ENCODE measurements around the gene SUPT3H. TPM values are rescaled to one million over a fixed set of nuclear protein-coding genes. Genes with fewer than 3 reads are reported as not detected.

The SUPT3H gene
- total and polyA plus RNA-seq, 12 donors, result 2.1 to 6.2 (median 3.5) TPM

GRCh38 chr6:44931385-44931784 lies 446.3 kb downstream of the SUPT3H start:
- Histone ChIP-seq H3K27me3 (no peaks in the 10 kb centered on the region), H3K9me3 (no peaks in the 10 kb centered on the region), H3K4me3 (no peak overlapping the region), H3K4me1 (no peaks in the 10 kb centered on the region), H3K36me3 (no peaks in the 10 kb centered on the region), H3K27ac (peak overlapping the region in 1 of 10 donors; percentile 37)
- no peak for ATAC-seq
- DNase-seq, result no peak
- intact Hi-C loops (cut with DNase I), result no loop called here
- TF ChIP-seq, protein P1, sequence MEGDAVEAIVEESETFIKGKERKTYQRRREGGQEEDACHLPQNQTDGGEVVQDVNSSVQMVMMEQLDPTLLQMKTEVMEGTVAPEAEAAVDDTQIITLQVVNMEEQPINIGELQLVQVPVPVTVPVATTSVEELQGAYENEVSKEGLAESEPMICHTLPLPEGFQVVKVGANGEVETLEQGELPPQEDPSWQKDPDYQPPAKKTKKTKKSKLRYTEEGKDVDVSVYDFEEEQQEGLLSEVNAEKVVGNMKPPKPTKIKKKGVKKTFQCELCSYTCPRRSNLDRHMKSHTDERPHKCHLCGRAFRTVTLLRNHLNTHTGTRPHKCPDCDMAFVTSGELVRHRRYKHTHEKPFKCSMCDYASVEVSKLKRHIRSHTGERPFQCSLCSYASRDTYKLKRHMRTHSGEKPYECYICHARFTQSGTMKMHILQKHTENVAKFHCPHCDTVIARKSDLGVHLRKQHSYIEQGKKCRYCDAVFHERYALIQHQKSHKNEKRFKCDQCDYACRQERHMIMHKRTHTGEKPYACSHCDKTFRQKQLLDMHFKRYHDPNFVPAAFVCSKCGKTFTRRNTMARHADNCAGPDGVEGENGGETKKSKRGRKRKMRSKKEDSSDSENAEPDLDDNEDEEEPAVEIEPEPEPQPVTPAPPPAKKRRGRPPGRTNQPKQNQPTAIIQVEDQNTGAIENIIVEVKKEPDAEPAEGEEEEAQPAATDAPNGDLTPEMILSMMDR (IDR thresholded peaks at IDR 0.05), result no peak

DNA sequence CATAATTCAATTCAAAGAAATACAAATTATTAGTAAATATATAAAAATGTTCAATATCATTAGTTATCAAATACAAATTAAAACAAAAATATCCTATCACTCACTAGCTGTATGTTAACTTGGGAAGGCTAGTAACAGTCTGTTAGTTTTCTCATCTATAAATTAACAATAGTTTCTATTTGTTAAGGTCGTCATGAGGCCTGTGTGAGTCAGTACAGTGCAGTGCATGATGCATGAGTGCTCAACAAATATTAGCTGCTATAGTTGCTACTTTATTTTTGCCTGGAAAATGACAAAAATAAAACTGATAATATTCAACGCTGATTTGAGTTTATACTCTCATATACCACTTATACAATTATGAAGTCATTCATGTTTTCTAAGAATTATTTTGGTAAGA lies 451.2 kb downstream of the SUPT3H start:
- Histone ChIP-seq H3K27ac (no peak overlapping the region), H3K36me3 (no peaks in the 10 kb centered on the region), H3K9me3 (no peaks in the 10 kb centered on the region), H3K4me3 (no peak overlapping the region), H3K27me3 (no peaks in the 10 kb centered on the region), H3K4me1 (peaks cover 0 to 9% (median 0%) of the 10 kb centered on the region in 9 donors)
- DNase-seq, result no peak
- TF ChIP-seq, protein P1 (IDR thresholded peaks at IDR 0.05), result no peak
- intact Hi-C loops (cut with DNase I), result no loop called here
- WGBS, 2 donors, result 78 to 85% methylated on average over 2 of the region's 2 CpGs
- ATAC-seq, result no peak

DNA sequence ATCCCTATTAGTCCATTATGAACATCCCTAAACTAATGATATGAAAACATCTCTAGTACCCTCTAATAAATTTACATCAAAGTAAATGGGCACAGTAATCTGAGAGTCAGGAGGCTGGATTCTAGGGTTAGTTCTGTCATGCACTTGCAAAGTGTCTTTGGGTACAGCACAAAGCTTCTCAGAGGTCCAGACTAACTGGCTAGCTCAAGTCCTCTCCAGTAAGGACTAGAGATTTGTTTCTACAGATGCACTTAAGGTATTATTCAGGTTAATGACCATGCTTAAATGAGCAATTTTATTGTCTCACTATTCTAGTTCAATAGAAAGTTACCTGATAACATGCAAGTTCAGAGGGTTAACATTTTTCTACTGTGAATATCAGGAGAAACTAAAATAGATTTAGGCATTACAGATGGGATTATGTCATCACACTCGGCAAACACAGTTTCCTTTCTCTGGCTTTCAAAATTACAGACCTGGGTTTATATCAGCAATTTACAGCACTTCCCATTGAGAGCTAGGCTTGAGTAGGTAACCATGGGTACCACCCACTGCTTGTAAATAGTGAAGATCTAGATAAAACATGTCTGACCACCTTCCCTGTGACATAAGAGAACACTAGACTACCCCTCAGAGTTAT lies 452.5 kb downstream of the SUPT3H start:
- intact Hi-C loops (cut with DNase I), result no loop called here
- peak in 1 of 8 donors; percentile 12 for ATAC-seq
- Histone ChIP-seq H3K4me3 (no peak overlapping the region), H3K9me3 (no peaks in the 10 kb centered on the region), H3K27ac (peak overlapping the region in 1 of 10 donors; percentile 11), H3K27me3 (no peaks in the 10 kb centered on the region), H3K36me3 (no peaks in the 10 kb centered on the region), H3K4me1 (peaks cover 0 to 20% (median 0%) of the 10 kb centered on the region in 9 donors)
- 7 to 9% methylated on average over 1 of the region's 1 CpG for WGBS, 2 donors
- TF ChIP-seq, protein P1 (IDR thresholded peaks at IDR 0.05), result no peak
- DNase-seq, result no peak

GRCh38 chr6:44923444-44923843 lies 454.3 kb downstream of the SUPT3H start:
- DNase-seq, result no peak
- intact Hi-C loops (cut with DNase I), result no loop called here
- H3K4me3 ChIP-seq, result no peak overlapping the region
- peaks cover 0 to 21% (median 0%) of the 10 kb centered on the region in 9 donors for H3K4me1 ChIP-seq
- no peaks in the 10 kb centered on the region for H3K27me3 ChIP-seq
- WGBS, 2 donors, result 88 to 91% methylated on average over 1 of the region's 1 CpG
- H3K27ac ChIP-seq, result no peak overlapping the region
- no peaks in the 10 kb centered on the region for H3K9me3 ChIP-seq
- TF ChIP-seq, protein P1 (IDR thresholded peaks at IDR 0.05), result no peak
- no peak for ATAC-seq
- H3K36me3 ChIP-seq, result no peaks in the 10 kb centered on the region

Measured in heart right ventricle (tissue), 16 donors.